Loucy (cell line): ENCODE measurements around the gene AKT1S1.
"Not testable (repeated sequence)": the region's sequence is repeated elsewhere in the genome, so short reads cannot be mapped to it uniquely, and the experiment has no call there.

Source experiments
- H2AFZ ChIP-seq: fragments of 200-600 bp; sonication (generic); 2 replicates; pipeline ENCODE4 v1.6.0; 2016; ENCODE audit warnings: antibody characterized with exemption, mild to moderate bottlenecking, low read length, moderate library complexity
- H3F3A ChIP-seq: fragments of 200-600 bp; 2 replicates; pipeline ENCODE4 v1.6.0; 2016; ENCODE audit warnings: antibody characterized with exemption, low read depth, mild to moderate bottlenecking
- H3K27me3 ChIP-seq: fragments of 200-600 bp; sonication (generic); 2 replicates; pipeline ENCODE4 v1.6.1; 2014; ENCODE audit warnings: low read length, mild to moderate bottlenecking; ENCODE audit not compliant: insufficient read depth, poor library complexity, severe bottlenecking
- H3K36me3 ChIP-seq: fragments of 200-600 bp; sonication (generic); 2 replicates; pipeline ENCODE4 v1.6.1; 2016; ENCODE audit warnings: low read length; ENCODE audit not compliant: insufficient read depth
- H3K4me1 ChIP-seq: fragments of 200-600 bp; sonication (generic); 2 replicates; pipeline ENCODE4 v1.5.1; 2014; ENCODE audit warnings: low read length, mild to moderate bottlenecking; ENCODE audit not compliant: insufficient read depth, poor library complexity, severe bottlenecking
- H3K4me2 ChIP-seq: fragments of 200-600 bp; sonication (generic); 2 replicates; pipeline ENCODE4 v1.6.0; 2014; ENCODE audit warnings: antibody characterized with exemption, low read length, low read depth, mild to moderate bottlenecking; ENCODE audit not compliant: poor library complexity, severe bottlenecking
- H3K4me3 ChIP-seq: fragments of 200-600 bp; sonication (generic); 2 replicates; pipeline ENCODE4 v1.5.1; 2014; ENCODE audit warnings: low read length, mild to moderate bottlenecking, mixed read lengths; ENCODE audit not compliant: poor library complexity, severe bottlenecking
- H3K79me2 ChIP-seq: fragments of 200-600 bp; sonication (generic); 2 replicates; pipeline ENCODE4 v1.6.1; 2014; ENCODE audit warnings: low read length; ENCODE audit not compliant: insufficient read depth
- H3K9ac ChIP-seq: fragments of 200-600 bp; sonication (generic); 2 replicates; pipeline ENCODE4 v1.6.0; 2014; ENCODE audit warnings: mild to moderate bottlenecking, low read depth, low read length, moderate library complexity; ENCODE audit not compliant: poor library complexity, severe bottlenecking
- H3K9me2 ChIP-seq: fragments of 200-600 bp; sonication (generic); replicated peaks from 2 replicates; pipeline ENCODE4 v1.6.1; 2016; ENCODE audit warnings: low read depth, low read length, mixed read lengths
- H3K9me3 ChIP-seq: fragments of 200-600 bp; sonication (generic); 2 replicates; pipeline ENCODE4 v1.6.1; 2014; ENCODE audit warnings: mild to moderate bottlenecking, antibody characterized with exemption, low read length, low read depth; ENCODE audit not compliant: insufficient read depth
- H4K20me1 ChIP-seq: fragments of 200-600 bp; sonication (generic); 2 replicates; pipeline ENCODE4 v1.6.0; 2014; ENCODE audit warnings: antibody characterized with exemption, low read length, mild to moderate bottlenecking; ENCODE audit not compliant: insufficient read depth, poor library complexity, severe bottlenecking
- EZH2phosphoT487 ChIP-seq: fragments of 200-600 bp; IDR thresholded peaks from 2 replicates; pipeline ENCODE4 v1.6.1; 2018; ENCODE audit warnings: antibody characterized with exemption, mild to moderate bottlenecking, moderate library complexity, borderline replicate concordance
- TF ChIP-seq, protein P1 (sequence below): fragments of 200-600 bp; sonication (generic); conservative IDR thresholded peaks from 2 replicates; pipeline ENCODE4 v1.5.1; 2014; ENCODE audit warnings: mild to moderate bottlenecking, antibody characterized with exemption, low read length

Gene AKT1S1

DNA sequence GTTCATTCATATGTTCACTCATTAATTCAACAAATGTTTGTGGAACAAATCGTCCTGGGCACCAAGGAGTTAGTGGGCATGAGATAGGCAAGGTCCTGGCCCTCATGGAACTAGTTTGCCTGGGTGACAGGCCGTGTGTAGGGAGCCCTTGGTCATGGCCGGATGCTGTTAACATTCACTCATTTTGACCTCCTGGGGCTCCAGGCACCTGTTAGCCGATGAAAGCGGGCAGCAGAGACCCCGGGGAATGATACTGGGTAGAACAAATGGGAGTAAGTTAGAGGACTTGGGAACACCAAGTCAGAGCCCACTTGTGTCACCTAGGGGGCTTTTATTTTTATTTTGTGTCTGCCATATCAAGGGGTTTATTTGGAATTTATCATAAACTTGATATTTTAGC lies 52.5 kb downstream of the AKT1S1 start:
- Histone ChIP-seq H3K79me2 (peaks cover 29% of the 10 kb centered on the region), H3K4me2 (no peak overlapping the region), H2AFZ (no peak overlapping the region), H3K36me3 (no peaks in the 10 kb centered on the region; the same call in 1 of the 2 replicates), H3F3A (no peaks in the 10 kb centered on the region), H4K20me1 (peaks cover 6% of the 10 kb centered on the region), H3K9me2 (no peaks in the 10 kb centered on the region), H3K9me3 (no peaks in the 10 kb centered on the region), H3K9ac (no peak overlapping the region), H3K4me1 (peaks cover under 1% of the 10 kb centered on the region), H3K27me3 (no peaks in the 10 kb centered on the region), H3K4me3 (no peak overlapping the region)
- TF ChIP-seq, protein P1, sequence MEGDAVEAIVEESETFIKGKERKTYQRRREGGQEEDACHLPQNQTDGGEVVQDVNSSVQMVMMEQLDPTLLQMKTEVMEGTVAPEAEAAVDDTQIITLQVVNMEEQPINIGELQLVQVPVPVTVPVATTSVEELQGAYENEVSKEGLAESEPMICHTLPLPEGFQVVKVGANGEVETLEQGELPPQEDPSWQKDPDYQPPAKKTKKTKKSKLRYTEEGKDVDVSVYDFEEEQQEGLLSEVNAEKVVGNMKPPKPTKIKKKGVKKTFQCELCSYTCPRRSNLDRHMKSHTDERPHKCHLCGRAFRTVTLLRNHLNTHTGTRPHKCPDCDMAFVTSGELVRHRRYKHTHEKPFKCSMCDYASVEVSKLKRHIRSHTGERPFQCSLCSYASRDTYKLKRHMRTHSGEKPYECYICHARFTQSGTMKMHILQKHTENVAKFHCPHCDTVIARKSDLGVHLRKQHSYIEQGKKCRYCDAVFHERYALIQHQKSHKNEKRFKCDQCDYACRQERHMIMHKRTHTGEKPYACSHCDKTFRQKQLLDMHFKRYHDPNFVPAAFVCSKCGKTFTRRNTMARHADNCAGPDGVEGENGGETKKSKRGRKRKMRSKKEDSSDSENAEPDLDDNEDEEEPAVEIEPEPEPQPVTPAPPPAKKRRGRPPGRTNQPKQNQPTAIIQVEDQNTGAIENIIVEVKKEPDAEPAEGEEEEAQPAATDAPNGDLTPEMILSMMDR = no peak
- no peak for TF ChIP-seq EZH2phosphoT487

DNA sequence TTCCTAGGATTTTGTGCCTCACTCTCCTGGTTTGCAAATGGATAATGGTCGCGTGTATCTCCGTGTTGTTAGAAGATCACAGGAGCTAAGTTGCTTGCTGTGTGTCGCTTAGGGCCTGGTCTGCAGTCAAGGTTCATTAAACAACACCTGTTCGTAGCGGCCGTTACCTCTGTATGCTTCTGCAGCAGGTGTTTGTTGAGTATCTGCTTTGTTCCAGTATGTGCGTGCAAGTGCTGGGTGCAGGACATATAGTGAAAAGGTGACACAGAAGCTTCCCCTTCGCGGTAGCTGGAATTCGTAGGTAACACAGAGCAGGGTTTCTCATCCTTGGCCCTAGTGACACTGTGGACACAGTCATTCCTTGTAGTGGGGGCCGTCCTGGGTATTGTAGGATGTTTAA lies 53.7 kb downstream of the AKT1S1 start:
- Histone ChIP-seq H4K20me1 (peaks cover 9% of the 10 kb centered on the region), H3K4me3 (no peak overlapping the region), H3K4me2 (no peak overlapping the region), H3K9ac (no peak overlapping the region), H3K36me3 (no peaks in the 10 kb centered on the region; the same call in 1 of the 2 replicates), H3K27me3 (no peaks in the 10 kb centered on the region), H3K9me2 (no peaks in the 10 kb centered on the region), H3K9me3 (no peaks in the 10 kb centered on the region), H3F3A (no peaks in the 10 kb centered on the region), H3K4me1 (peaks cover 12% of the 10 kb centered on the region), H3K79me2 (peaks cover 41% of the 10 kb centered on the region), H2AFZ (no peak overlapping the region)
- TF ChIP-seq, protein P1 = no peak
- no peak for TF ChIP-seq EZH2phosphoT487

DNA sequence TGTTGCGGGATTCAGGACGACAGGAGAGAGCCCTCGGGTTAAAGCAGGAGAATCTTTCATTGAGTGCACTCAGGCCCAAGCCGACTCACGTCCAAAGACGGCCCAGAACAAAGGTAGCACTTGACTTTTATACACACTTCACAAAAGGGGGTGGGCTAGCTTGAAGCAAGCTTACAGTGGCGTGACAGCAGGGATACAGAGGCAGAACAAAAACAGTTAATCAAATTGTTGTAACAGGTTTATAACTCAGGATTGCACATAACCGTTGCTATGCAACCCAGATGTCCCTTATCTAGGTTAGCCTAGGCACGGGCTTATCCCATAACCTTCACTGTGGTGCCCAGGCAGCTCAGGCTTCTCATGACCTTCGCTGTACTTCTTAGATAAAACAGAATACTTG lies 57.0 kb downstream of the AKT1S1 start:
- no peak overlapping the region for H2AFZ ChIP-seq
- peaks cover 9% of the 10 kb centered on the region for H4K20me1 ChIP-seq
- no peaks in the 10 kb centered on the region for H3K27me3 ChIP-seq
- peak overlapping the region; percentile 17 for H3K4me3 ChIP-seq
- H3F3A ChIP-seq = no peaks in the 10 kb centered on the region
- peaks cover 18% of the 10 kb centered on the region for H3K4me1 ChIP-seq
- H3K9ac ChIP-seq = peak overlapping the region; percentile 89
- H3K9me2 ChIP-seq = no peaks in the 10 kb centered on the region
- H3K9me3 ChIP-seq = no peaks in the 10 kb centered on the region
- H3K79me2 ChIP-seq = peaks cover 38% of the 10 kb centered on the region
- no peaks in the 10 kb centered on the region for H3K36me3 ChIP-seq
- TF ChIP-seq EZH2phosphoT487 = no peak
- TF ChIP-seq, protein P1 = no peak
- H3K4me2 ChIP-seq = peak overlapping the region; percentile 85

DNA sequence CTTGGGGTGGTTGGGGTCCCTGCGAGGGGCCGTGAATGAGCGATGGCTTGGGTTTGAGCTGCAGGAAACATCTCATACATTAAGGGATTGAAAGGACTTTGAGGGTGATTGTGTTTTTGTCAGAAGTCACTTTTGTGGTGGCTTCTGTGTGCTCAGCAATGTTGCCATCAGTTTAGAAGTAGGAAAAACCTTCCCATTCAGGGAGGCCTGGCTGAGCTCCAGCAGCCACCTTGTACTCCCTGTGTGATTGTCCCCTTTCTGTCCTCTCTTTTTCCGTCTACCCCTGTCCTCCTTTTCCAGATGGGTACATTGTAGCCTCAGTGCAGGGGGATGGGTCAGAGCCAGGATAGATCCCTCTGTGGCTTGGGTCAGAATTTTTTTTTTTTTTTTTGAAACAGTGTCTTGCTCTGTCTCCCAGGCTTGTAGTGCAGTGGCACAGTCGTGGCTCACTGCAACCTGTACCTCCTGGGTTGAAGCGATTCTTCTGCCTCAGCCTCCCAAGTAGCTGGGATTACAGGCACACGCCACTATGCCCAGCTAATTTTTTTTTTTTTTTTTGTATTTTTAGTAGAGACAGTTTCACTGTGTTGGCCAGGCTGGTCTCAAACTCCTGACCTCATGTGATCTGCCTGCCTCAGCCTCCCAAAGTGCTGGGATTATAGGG lies 57.6 kb downstream of the AKT1S1 start:
- H3F3A ChIP-seq, H3K27me3 ChIP-seq, H3K9me2 ChIP-seq, H4K20me1 ChIP-seq, H2AFZ ChIP-seq, H3K9me3 ChIP-seq, H3K36me3 ChIP-seq: not testable (repeated sequence)
- Histone ChIP-seq H3K9ac (peak overlapping the region; percentile 89), H3K79me2 (peaks cover 34% of the 10 kb centered on the region), H3K4me3 (peak overlapping the region; percentile 92), H3K4me1 (peaks cover 18% of the 10 kb centered on the region), H3K4me2 (peak overlapping the region; percentile 85)
